GM19463 (cell line): Measurements from ENCODE around the gene ICAM1.

Experiments
- ATAC-seq: cut with Tn5 transposase; IDR thresholded peaks from one replicate; pipeline ENCODE4 v1.9.1; 2021; ENCODE audit warnings: mild to moderate bottlenecking, moderate library complexity; ENCODE audit not compliant: unreplicated experiment

The ICAM1 gene

GRCh38 chr19:10320602-10321416 lies 49.9 kb downstream of the ICAM1 start:
- no peak for ATAC-seq

GRCh38 chr19:10321417-10321797 lies 50.5 kb downstream of the ICAM1 start:
- ATAC-seq = no peak

- ATAC-seq = no peak
These were observed 51.2 kb downstream of the ICAM1 start for GRCh38 chr19:10321874-10322835.

GRCh38 chr19:10325732-10326131 lies 54.8 kb downstream of the ICAM1 start:
- no peak for ATAC-seq

GRCh38 chr19:10327793-10328192 lies 56.9 kb downstream of the ICAM1 start:
- no peak for ATAC-seq

GRCh38 chr19:10328558-10329429 lies 57.9 kb downstream of the ICAM1 start:
- ATAC-seq = no peak

GRCh38 chr19:10329555-10329954 lies 58.6 kb downstream of the ICAM1 start:
- ATAC-seq = no peak

- no peak for ATAC-seq
These were observed 61.4 kb downstream of the ICAM1 start for GRCh38 chr19:10332158-10332964.

- ATAC-seq = peak; percentile 91
These were observed 62.2 kb downstream of the ICAM1 start, which contains the start of gene RAVER1 for GRCh38 chr19:10332965-10333757. RAVER1 (minus strand) TSS chr19:10333529; CDS start chr19:10333507, 22 bp downstream.

- ATAC-seq = no peak
These were observed 63.1 kb downstream of the ICAM1 start for GRCh38 chr19:10333758-10334587.

- no peak for ATAC-seq
These were observed 63.9 kb downstream of the ICAM1 start for GRCh38 chr19:10334588-10335351.

GRCh38 chr19:10335352-10335985 lies 64.5 kb downstream of the ICAM1 start:
- ATAC-seq = no peak
